H1 (cell line): ENCODE measurements around the gene TCF7L2. TPM values are rescaled to one million over a fixed set of nuclear protein-coding genes. Genes with fewer than 3 reads are reported as not detected.

Experiments used
- CTCF ChIA-PET: fragments of 300-600 bp; sonication (Branson Sonifier 250); formaldehyde crosslinking; loops from one replicate; lab custom pipeline; 2021; ENCODE audit not compliant: partially characterized antibody; lab: Charles Lee
- POLR2A ChIA-PET: fragments of 300-600 bp; sonication (Branson Sonifier 250); formaldehyde crosslinking; loops from one replicate; lab custom pipeline; 2021; ENCODE audit warnings: inconsistent platforms; ENCODE audit not compliant: partially characterized antibody; lab: Charles Lee
- DNase-seq, 2 experiments: peaks; one replicate each; pipeline versions ENCODE4 v3.0.0 to v3.0.0-alpha.2; 2010 to 2022; ENCODE audit warnings: low spot score in 2 of 2, low read depth in 1 of 2, mixed read lengths in 1 of 2
- FAIRE-seq: peaks from 2 replicates; lab custom pipeline; 2011; peaks lifted over from hg19 to GRCh38; lab: Jason Lieb, UNC
- H2AFZ ChIP-seq: 2 replicates; pipeline ENCODE4 v1.8.1; 2012; ENCODE audit warnings: low read length, inconsistent platforms
- H2AK5ac ChIP-seq: 2 replicates; pipeline ENCODE4 v1.6.1; 2013; ENCODE audit warnings: low read depth, low read length
- H2BK120ac ChIP-seq: replicated peaks from 2 replicates; pipeline ENCODE3; 2013; ENCODE audit warnings: low read depth, low read length, inconsistent platforms
- H2BK12ac ChIP-seq: 2 replicates; pipeline ENCODE4 v1.6.1; 2013; ENCODE audit warnings: low read depth, low read length
- H2BK15ac ChIP-seq: 2 replicates; pipeline ENCODE4 v1.6.1; 2013; ENCODE audit warnings: low read length
- H2BK20ac ChIP-seq: 2 replicates; pipeline ENCODE4 v1.6.1; 2013; ENCODE audit warnings: low read length
- H2BK5ac ChIP-seq: 2 replicates; pipeline ENCODE4 v1.6.1; 2013; ENCODE audit warnings: low read depth, low read length
- H3K14ac ChIP-seq: 2 replicates; pipeline ENCODE4 v1.6.1; 2013; ENCODE audit warnings: inconsistent platforms; ENCODE audit not compliant: insufficient read length
- H3K18ac ChIP-seq: 2 replicates; pipeline ENCODE4 v1.6.1; 2013; ENCODE audit warnings: low read length; ENCODE audit errors: extremely low read depth
- H3K23ac ChIP-seq: 2 replicates; pipeline ENCODE4 v1.6.1; 2013; ENCODE audit warnings: inconsistent platforms; ENCODE audit not compliant: insufficient read length
- H3K23me2 ChIP-seq: 2 replicates; pipeline ENCODE4 v1.6.1; 2013; ENCODE audit warnings: low read depth, low read length
- H3K27ac ChIP-seq: 2 replicates; pipeline ENCODE4 v1.6.1; 2011; ENCODE audit warnings: low read depth, low read length, inconsistent platforms
- H3K27me3 ChIP-seq, 4 experiments: replicated peaks in 1 of 4; 1 replicate in 1 of 4; 2 replicates in 3 of 4; pipeline versions ENCODE4 v1.6.1 to v1.8.1; 2011 to 2013; ENCODE audit warnings: low read length in 3 of 4, mild to moderate bottlenecking in 3 of 4, inconsistent platforms in 2 of 4, mixed read lengths in 2 of 4, moderate library complexity in 1 of 4; ENCODE audit not compliant: control insufficient read depth in 3 of 4, insufficient read depth in 3 of 4; ENCODE audit errors: extremely low read depth in 1 of 4
- H3K36me3 ChIP-seq, 4 experiments: 2 replicates each; pipeline versions ENCODE4 v1.6.1 to v1.8.1; 2011 to 2013; ENCODE audit warnings: mild to moderate bottlenecking in 4 of 4, low read length in 3 of 4, moderate library complexity in 2 of 4, control low read depth in 1 of 4, inconsistent platforms in 1 of 4; ENCODE audit not compliant: insufficient read depth in 4 of 4, control insufficient read depth in 2 of 4
- H3K4ac ChIP-seq: replicated peaks from 2 replicates; pipeline ENCODE3; 2013; ENCODE audit warnings: low read length, low read depth, mixed read lengths, inconsistent platforms; ENCODE audit not compliant: insufficient read length
- H3K4me1 ChIP-seq, 4 experiments: replicated peaks in 1 of 4; 1 replicate in 1 of 4; 2 replicates in 3 of 4; pipeline versions ENCODE4 v1.6.1 to v1.8.1; 2011 to 2013; ENCODE audit warnings: low read length in 3 of 4, inconsistent platforms in 2 of 4, mixed read lengths in 1 of 4; ENCODE audit not compliant: insufficient read depth in 4 of 4, control insufficient read depth in 3 of 4
- H3K4me2 ChIP-seq, 2 experiments: 2 replicates each; pipeline versions ENCODE4 v1.6.1 to v1.8.1; 2011 to 2013; ENCODE audit warnings: low read depth in 2 of 2, low read length in 2 of 2, control low read depth in 1 of 2, inconsistent platforms in 1 of 2, mild to moderate bottlenecking in 1 of 2; ENCODE audit not compliant: insufficient read depth in 1 of 2
- H3K4me3 ChIP-seq, 4 experiments: fragments of 200-600, 300-600 bp in 1 of 4; sonication (generic), shearing (Covaris generic), sonication (Bioruptor Twin) in 1 of 4; 2 replicates each; pipeline versions ENCODE4 v1.5.1 to v1.8.1; 2011 to 2016; ENCODE audit warnings: low read length in 4 of 4, low read depth in 3 of 4, control low read depth in 2 of 4, inconsistent platforms in 2 of 4, mild to moderate bottlenecking in 2 of 4, mixed read lengths in 1 of 4, moderate library complexity in 1 of 4; ENCODE audit not compliant: insufficient read depth in 2 of 4; ENCODE audit errors: extremely low read depth in 1 of 4
- H3K56ac ChIP-seq: replicated peaks from 2 replicates; pipeline ENCODE3; 2013; ENCODE audit warnings: low read depth, mild to moderate bottlenecking, mixed read lengths, low read length, inconsistent platforms; ENCODE audit not compliant: insufficient read length
- H3K79me1 ChIP-seq: 2 replicates; pipeline ENCODE4 v1.6.1; 2013; ENCODE audit warnings: low read depth, low read length, control low read depth
- H3K79me2 ChIP-seq, 2 experiments: 2 replicates each; pipeline versions ENCODE4 v1.6.1 to v1.8.1; 2012 to 2013; ENCODE audit warnings: low read length in 2 of 2, mild to moderate bottlenecking in 2 of 2, inconsistent platforms in 1 of 2; ENCODE audit not compliant: insufficient read depth in 2 of 2, control insufficient read depth in 1 of 2
- H3K9ac ChIP-seq, 4 experiments: replicated peaks in 1 of 4; 1 replicate in 1 of 4; 2 replicates in 3 of 4; pipeline versions ENCODE4 v1.6.1 to v1.8.1; 2011 to 2013; ENCODE audit warnings: low read depth in 3 of 4, low read length in 3 of 4, control low read depth in 2 of 4, mild to moderate bottlenecking in 2 of 4, moderate library complexity in 2 of 4, inconsistent platforms in 1 of 4; ENCODE audit errors: extremely low read depth in 1 of 4
- H3K9me3 ChIP-seq, 2 experiments: 2 replicates each; pipeline versions ENCODE4 v1.6.1 to v1.8.1; 2012 to 2013; ENCODE audit warnings: mild to moderate bottlenecking in 2 of 2, moderate library complexity in 2 of 2, control low read depth in 1 of 2, inconsistent platforms in 1 of 2, low read depth in 1 of 2, low read length in 1 of 2, mixed read lengths in 1 of 2; ENCODE audit not compliant: insufficient read depth in 2 of 2
- H4K20me1 ChIP-seq, 2 experiments: replicated peaks in 1 of 2; 2 replicates each; pipeline versions ENCODE3 to v1.8.1; 2011 to 2013; ENCODE audit warnings: inconsistent platforms in 2 of 2, low read length in 2 of 2, mild to moderate bottlenecking in 1 of 2; ENCODE audit not compliant: insufficient read depth in 2 of 2, control insufficient read depth in 1 of 2
- H4K5ac ChIP-seq: 2 replicates; pipeline ENCODE4 v1.6.1; 2013; ENCODE audit warnings: low read length, low read depth, mixed read lengths, inconsistent platforms; ENCODE audit not compliant: insufficient read length
- H4K8ac ChIP-seq: 2 replicates; pipeline ENCODE4 v1.8.0; 2013; ENCODE audit warnings: mild to moderate bottlenecking, moderate library complexity, low read length, inconsistent platforms; ENCODE audit not compliant: insufficient read depth; ENCODE audit errors: extremely low read depth
- H4K91ac ChIP-seq: replicated peaks from 2 replicates; pipeline ENCODE3; 2013; ENCODE audit warnings: low read length, mixed read lengths, inconsistent platforms; ENCODE audit not compliant: insufficient read length
- CEBPB ChIP-seq: IDR thresholded peaks from 2 replicates; pipeline ENCODE4 v1.6.1; 2012; ENCODE audit warnings: low read depth, low read length
- HDAC2 ChIP-seq, 2 experiments: fragments of 300-600 bp in 1 of 2; sonication (generic) in 1 of 2; IDR thresholded peaks; 2 replicates each; pipeline ENCODE4 v1.6.1; 2011 to 2012; ENCODE audit warnings: low read depth in 2 of 2, low read length in 2 of 2, mild to moderate bottlenecking in 2 of 2, moderate library complexity in 2 of 2, borderline replicate concordance in 1 of 2, inconsistent platforms in 1 of 2
- KDM5A ChIP-seq: fragments of 200-600 bp; IDR thresholded peaks from 2 replicates; pipeline ENCODE4 v1.7.1; 2012; ENCODE audit warnings: mild to moderate bottlenecking, low read length, inconsistent platforms, mixed read lengths
- RXRA ChIP-seq: IDR thresholded peaks from 2 replicates; pipeline ENCODE4 v1.6.1; 2011; ENCODE audit warnings: low read depth, mild to moderate bottlenecking, low read length, moderate library complexity; ENCODE audit not compliant: insufficient read depth
- ZNF274 ChIP-seq: IDR thresholded peaks from 2 replicates; pipeline ENCODE4 v1.7.0; 2012; ENCODE audit warnings: low read length, borderline replicate concordance; ENCODE audit errors: extremely low read depth
- WGBS, 2 experiments: shearing (Covaris generic) in 1 of 2; methylation state at CpG; one replicate each; pipeline versions ENCODE4 v1.1.6 to v1.1.7; 2013 to 2015; ENCODE audit warnings: low lambda C conversion rate in 2 of 2, mixed read lengths in 2 of 2, inconsistent platforms in 1 of 2, low coverage in 1 of 2, missing lambda C conversion rate in 1 of 2; ENCODE audit not compliant: insufficient replicate concordance in 2 of 2, insufficient coverage in 1 of 2, insufficient read length in 1 of 2; ENCODE audit errors: extremely low coverage in 1 of 2, missing lambda C conversion rate in 1 of 2; 5-methylcytosine and 5-hydroxymethylcytosine counted together
- polyA plus RNA-seq, 7 experiments: library from polyadenylated mRNA; depleted of rRNA in 3 of 7; stranded (reverse) in 5 of 7; unstranded in 2 of 7; fragments of >200 nt in 5 of 7; fragments of 200-250 nt in 2 of 7; gene quantifications; 1 replicate in 5 of 7; 2 replicates in 1 of 7; 4 replicates in 1 of 7; pipeline versions ENCODE4 v1.2.1 to v1.2.3, GENCODE V29; 2011 to 2013; ENCODE audit warnings: missing spikeins in 2 of 7, mixed read lengths in 2 of 7
- total RNA-seq: library from RNA; stranded (reverse); fragmentation: NEBNext Ultra II Directional; extraction: Animal tissue kit (Norgen Biotek cat#: 25700); gene quantifications from 2 replicates; pipeline ENCODE4 v1.2.1, GENCODE V29; 2021

TCF7L2 gene
- total and polyA plus RNA-seq, 2 of the 8 experiments (the other 6 are each of a cell fraction or from before 2014, with no cell fraction given), result 33.9 to 67.3 TPM

DNA sequence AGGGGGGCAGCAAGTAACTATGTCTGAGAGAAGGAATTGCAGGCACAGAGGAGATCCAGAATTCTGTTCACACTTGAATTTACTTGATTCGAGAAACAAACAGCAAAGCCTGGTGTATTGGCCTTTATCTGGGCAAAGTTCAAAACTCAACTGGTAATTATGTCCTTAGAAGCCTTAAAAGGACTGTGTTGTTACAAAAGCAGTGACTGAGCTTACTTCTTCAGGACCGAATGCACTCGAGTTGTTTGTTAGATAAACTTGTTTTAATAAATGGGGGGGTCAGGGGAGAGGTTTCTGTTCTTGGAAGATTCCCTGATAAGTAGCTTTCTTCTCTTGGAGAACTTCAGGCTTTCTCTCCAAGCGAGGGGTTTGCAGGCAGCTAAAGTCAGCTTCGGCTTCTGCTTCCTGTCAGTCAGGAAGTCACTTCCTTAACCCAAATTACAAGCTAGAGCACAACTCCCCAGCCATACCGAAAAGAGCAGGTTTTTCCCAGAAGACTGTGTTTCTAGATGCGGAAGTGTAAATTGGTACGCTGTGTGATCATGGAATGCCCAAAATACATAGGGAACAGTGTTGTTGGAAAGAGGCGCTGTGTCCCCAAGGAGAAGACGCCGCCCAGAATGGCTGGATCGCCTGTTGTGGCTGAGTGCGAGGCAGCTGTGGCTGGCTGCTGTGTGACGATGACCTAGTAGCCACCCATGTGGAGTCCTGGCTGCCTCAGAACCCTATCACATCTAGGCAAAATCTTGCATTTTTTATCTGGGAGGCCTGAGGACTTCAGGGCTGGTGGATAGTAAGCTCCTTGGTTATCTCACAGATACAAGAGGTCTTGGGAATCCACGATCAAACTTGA, 110.4 kb downstream of the TCF7L2 start:
- Histone ChIP-seq H3K4me2 (no peak overlapping the region), H3K4me3 (no peak overlapping the region)
- POLR2A ChIA-PET, result interaction anchor here (0.9 to 3.1 kb wide), 3 partner anchors 11 to 69 kb away, joined by 3 to 10 read pairs (median 3); no protein-coding TSS in a partner anchor
- no peak for TF ChIP-seq KDM5A
- no peak for TF ChIP-seq ZNF274
- no peak for TF ChIP-seq HDAC2 (IDR thresholded peaks at IDR 0.05; ENCODE audit: borderline replicate concordance in 1 of 2, low read depth in 2 of 2, low read length in 2 of 2)
- TF ChIP-seq CEBPB, result no peak
- TF ChIP-seq RXRA, result no peak

More for the DNA sequence above, 110.4 kb downstream of the TCF7L2 start:
- Histone ChIP-seq H4K8ac (no peak overlapping the region), H3K23me2 (no peaks in the 10 kb centered on the region; the same call in 1 of the 2 replicates), H3K79me1 (peaks cover 22% of the 10 kb centered on the region), H3K18ac (no peak overlapping the region), H3K36me3 (0 out of 8 replicates have a peak, but pooled peaks cover 0 to 5% (median 0%) of the 10 kb centered on the region in 4 experiments), H3K9ac (no peak overlapping the region), H2AFZ (no peak overlapping the region), H3K4ac (no peak overlapping the region), H2BK12ac (no peak overlapping the region), H2BK20ac (no peak overlapping the region), H3K27me3 (no peaks in the 10 kb centered on the region), H2AK5ac (no peak overlapping the region; the same call in 1 of the 2 replicates), H4K20me1 (peaks cover 17 to 19% of the 10 kb centered on the region in 2 experiments), H3K79me2 (peaks cover 9 to 100% of the 10 kb centered on the region in 2 experiments; a peak in 3 of 4 replicates), H3K27ac (no peak overlapping the region), H3K56ac (no peak overlapping the region), H4K91ac (no peak overlapping the region), H3K9me3 (no peaks in the 10 kb centered on the region), H2BK15ac (no peak overlapping the region), H3K4me1 (peaks cover 11 to 62% (median 42%) of the 10 kb centered on the region in 4 experiments), H2BK120ac (no peak overlapping the region), H3K23ac (no peak overlapping the region), H2BK5ac (no peak overlapping the region), H4K5ac (no peak overlapping the region), H3K14ac (no peak overlapping the region)
- CTCF ChIA-PET, result interaction anchor here (0.7 to 3.0 kb wide), 7 partner anchors 9 to 501 kb away, joined by 3 to 13 read pairs (median 4); no protein-coding TSS in a partner anchor
- FAIRE-seq, result no peak
- WGBS, 2 experiments, result 94% methylated on average over 15 of the region's 15 CpGs; no CpG with 5 or more reads in 1 of the 2 experiments
- DNase-seq, result no peak
